HG03571 (cell line): Measurements from ENCODE around the gene TPST2.
"Not testable (repeated sequence)": the region's sequence is repeated elsewhere in the genome, so short reads cannot be mapped to it uniquely, and the experiment has no call there.

ENCODE experiments used
- ATAC-seq: cut with Tn5 transposase; IDR thresholded peaks from one replicate; pipeline ENCODE4 v1.9.1; 2021; ENCODE audit not compliant: unreplicated experiment

TPST2 gene

GRCh38 chr22:26589845-26590736 lies at the start of gene TPST2:
TSS of gene TPST2 (minus strand) at chr22:26590132. CDS start at chr22:26541630, 48,502 bp downstream.
- ATAC-seq: peak; percentile 73

GRCh38 chr22:26636296-26636695 lies 46.4 kb upstream of the TPST2 start:
- ATAC-seq: no peak

GRCh38 chr22:26635117-26635516 lies 45.2 kb upstream of the TPST2 start:
- ATAC-seq: no peak

GRCh38 chr22:26634189-26634588 lies 44.3 kb upstream of the TPST2 start:
- no peak for ATAC-seq

- ATAC-seq: no peak
Measured at GRCh38 chr22:26632422-26633155, 42.7 kb upstream of the TPST2 start.

GRCh38 chr22:26631282-26631681 lies 41.4 kb upstream of the TPST2 start:
- no peak for ATAC-seq

- ATAC-seq: no peak
Measured at GRCh38 chr22:26629988-26630761, 40.2 kb upstream of the TPST2 start.

- ATAC-seq: no peak
Measured at GRCh38 chr22:26624803-26625202, 34.9 kb upstream of the TPST2 start.

GRCh38 chr22:26623984-26624383 lies 34.1 kb upstream of the TPST2 start:
- ATAC-seq: no peak

GRCh38 chr22:26621663-26622062 lies 31.7 kb upstream of the TPST2 start, which contains the start of gene CRYBA4:
TSS of gene CRYBA4 (plus strand) at chr22:26621963. CDS start at chr22:26622597, 634 bp downstream.
- ATAC-seq: no peak

GRCh38 chr22:26620197-26620596 lies 30.3 kb upstream of the TPST2 start:
- ATAC-seq: no peak

- no peak for ATAC-seq
Measured at GRCh38 chr22:26619510-26619909, 29.6 kb upstream of the TPST2 start.

- ATAC-seq: no peak
Measured at GRCh38 chr22:26618455-26618854, 28.5 kb upstream of the TPST2 start.

- ATAC-seq: no peak
Measured at GRCh38 chr22:26617271-26618199, 27.6 kb upstream of the TPST2 start, which contains the start of gene CRYBB1. TSS of gene CRYBB1 (minus strand) at chr22:26618027. CDS start at chr22:26616319, 1,708 bp downstream.

- ATAC-seq: no peak
Measured at GRCh38 chr22:26616650-26617049, 26.7 kb upstream of the TPST2 start.

GRCh38 chr22:26615830-26616435 lies 26.0 kb upstream of the TPST2 start:
- no peak for ATAC-seq

- ATAC-seq: no peak
Measured at GRCh38 chr22:26615149-26615548, 25.2 kb upstream of the TPST2 start.

GRCh38 chr22:26614322-26614721 lies 24.4 kb upstream of the TPST2 start:
- ATAC-seq: no peak

- ATAC-seq: not testable (repeated sequence)
Measured at GRCh38 chr22:26613753-26614152, 23.8 kb upstream of the TPST2 start.

GRCh38 chr22:26612652-26613051 lies 22.7 kb upstream of the TPST2 start:
- ATAC-seq: no peak
